PC-3 (cell line): Measurements from ENCODE around the gene DGCR6L. TPM values are rescaled to one million over a fixed set of nuclear protein-coding genes. Genes with fewer than 3 reads are reported as not detected.
"Not testable (repeated sequence)": the region's sequence is repeated elsewhere in the genome, so short reads cannot be mapped to it uniquely, and the experiment has no call there.

Experiments used
- ATAC-seq: fragments of 200-7000 bp; cut with Tn5 transposase; 2 replicates; pipeline ENCODE4 v1.9.1; 2020; ENCODE audit warnings: mild to moderate bottlenecking, moderate library complexity
- BruUV-seq: library from RNA; stranded (reverse); fragments of 400-500 nt; replicated peaks from 2 replicates; lab custom pipeline; 2021; lab: Mats Ljungman, UMichigan
- CTCF ChIA-PET: fragments of 300-600 bp; sonication (Branson Sonifier 250); formaldehyde crosslinking; loops from one replicate; lab custom pipeline; 2022; ENCODE audit warnings: antibody characterized with exemption; lab: Charles Lee
- POLR2A ChIA-PET: fragments of 300-600 bp; sonication (Branson Sonifier 250); formaldehyde crosslinking; loops from one replicate; lab custom pipeline; 2022; ENCODE audit warnings: antibody characterized with exemption; ENCODE audit not compliant: unreplicated experiment; lab: Charles Lee
- DNase-seq: peaks from one replicate; pipeline ENCODE4 v3.0.0-alpha.2; 2015
- H2AFZ ChIP-seq: fragments of 300-600 bp; sonication (generic); 2 replicates; pipeline ENCODE4 v1.6.0; 2016; ENCODE audit warnings: antibody characterized with exemption, low read length
- H3F3A ChIP-seq: fragments of 300-600 bp; sonication (generic); one replicate; pipeline ENCODE4 v1.6.0; 2017; ENCODE audit warnings: antibody characterized with exemption, low read length, control low read depth, mild to moderate bottlenecking; ENCODE audit not compliant: unreplicated experiment
- H3K27ac ChIP-seq: fragments of 300-600 bp; sonication (generic); 2 replicates; pipeline ENCODE4 v1.5.1; 2016; ENCODE audit warnings: mild to moderate bottlenecking, low read length
- H3K27me3 ChIP-seq: fragments of 300-600 bp; sonication (generic); 2 replicates; pipeline ENCODE4 v1.6.1; 2016; ENCODE audit warnings: low read length, mixed read lengths
- H3K36me3 ChIP-seq: fragments of 300-600 bp; sonication (generic); 2 replicates; pipeline ENCODE4 v1.6.1; 2016; ENCODE audit warnings: low read depth, mixed run types, low read length, mixed read lengths
- H3K4me1 ChIP-seq: fragments of 300-600 bp; sonication (generic); 2 replicates; pipeline ENCODE4 v1.5.1; 2016; ENCODE audit warnings: low read length; ENCODE audit not compliant: insufficient read depth
- H3K4me2 ChIP-seq: fragments of 300-600 bp; sonication (generic); 2 replicates; pipeline ENCODE4 v1.6.0; 2016; ENCODE audit warnings: low read length
- H3K4me3 ChIP-seq: fragments of 300-600 bp; sonication (generic); 2 replicates; pipeline ENCODE4 v1.5.1; 2016; ENCODE audit warnings: mild to moderate bottlenecking, low read length, mixed read lengths
- H3K79me2 ChIP-seq: fragments of 300-600 bp; sonication (generic); 2 replicates; pipeline ENCODE4 v1.6.1; 2017; ENCODE audit warnings: low read length, mixed read lengths
- H3K9ac ChIP-seq: fragments of 300-600 bp; sonication (generic); 2 replicates; pipeline ENCODE4 v1.6.0; 2016; ENCODE audit warnings: mild to moderate bottlenecking, low read length
- H3K9me2 ChIP-seq: fragments of 300-600 bp; sonication (generic); replicated peaks from 2 replicates; pipeline ENCODE4 v1.6.1; 2016; ENCODE audit warnings: mixed run types, low read length, mixed read lengths
- H3K9me3 ChIP-seq: fragments of 300-600 bp; sonication (generic); 2 replicates; pipeline ENCODE4 v1.6.1; 2016; ENCODE audit warnings: low read length, mixed read lengths
- H4K20me1 ChIP-seq: fragments of 300-600 bp; sonication (generic); 2 replicates; pipeline ENCODE4 v1.6.1; 2016; ENCODE audit warnings: low read length, mixed read lengths
- CTCF ChIP-seq: fragments of 300-600 bp; sonication (generic); conservative IDR thresholded peaks from 2 replicates; pipeline ENCODE4 v1.5.1; 2017; ENCODE audit warnings: antibody characterized with exemption, low read depth, mild to moderate bottlenecking, low read length
- EZH2 ChIP-seq: fragments of 300-600 bp; sonication (generic); IDR thresholded peaks from one replicate; pipeline ENCODE4 v1.6.1; 2017; ENCODE audit warnings: antibody characterized with exemption, mild to moderate bottlenecking, low read length; ENCODE audit not compliant: unreplicated experiment
- EZH2phosphoT487 ChIP-seq: fragments of 300-600 bp; sonication (generic); IDR thresholded peaks from 2 replicates; pipeline ENCODE4 v1.6.1; 2018; ENCODE audit warnings: mild to moderate bottlenecking, antibody characterized with exemption, low read length, borderline replicate concordance
- intact Hi-C: fragments of 100-400 bp; cut with micrococcal nuclease; formaldehyde crosslinking; loops from 2 replicates; pipeline ENCODE4 v1.9.0; 2023
- total RNA-seq: library from RNA; depleted of rRNA; stranded (reverse); fragments of >200 nt; gene quantifications from 2 replicates; pipeline ENCODE4 v1.2.3, GENCODE V29; 2014

DGCR6L gene
- total RNA-seq, 1 experiment from 2014 or later = 78.1 TPM

- H3K9me3 ChIP-seq, intact Hi-C loops, H3K36me3 ChIP-seq, H3K79me2 ChIP-seq, DNase-seq, H4K20me1 ChIP-seq, H3K9me2 ChIP-seq, BruUV-seq, H3K27ac ChIP-seq, H3K4me2 ChIP-seq, H3K4me3 ChIP-seq, H3K9ac ChIP-seq, H3F3A ChIP-seq, CTCF ChIA-PET, H2AFZ ChIP-seq, ATAC-seq, POLR2A ChIA-PET, H3K27me3 ChIP-seq, H3K4me1 ChIP-seq: not testable (repeated sequence)
Measured at GRCh38 chr22:20355939-20356636, 36.2 kb upstream of the DGCR6L start.

- Histone ChIP-seq H3F3A (no peaks in the 10 kb centered on the region), H3K27me3 (no peaks in the 10 kb centered on the region), H3K79me2 (no peaks in the 10 kb centered on the region), H3K9me3 (no peaks in the 10 kb centered on the region), H3K27ac (no peak overlapping the region), H3K9ac (no peak overlapping the region), H4K20me1 (no peaks in the 10 kb centered on the region), H3K36me3 (no peaks in the 10 kb centered on the region), H3K4me3 (no peak overlapping the region), H2AFZ (no peak overlapping the region), H3K4me1 (no peaks in the 10 kb centered on the region), H3K4me2 (no peak overlapping the region), H3K9me2 (no peaks in the 10 kb centered on the region)
- ChIA-PET POLR2A (no interaction called here), CTCF (no interaction called here)
- DNase-seq (no peak), ATAC-seq (no peak)
- no TSS peak for BruUV-seq
- intact Hi-C loops = no loop called here
- TF ChIP-seq EZH2phosphoT487 (no peak), CTCF (no peak), EZH2 (no peak)
Measured at GRCh38 chr22:20354238-20354975, 34.5 kb upstream of the DGCR6L start.

GRCh38 chr22:20352536-20352935 lies 32.7 kb upstream of the DGCR6L start:
- H3K9me2 ChIP-seq, H2AFZ ChIP-seq, H3K9me3 ChIP-seq, H3F3A ChIP-seq, H3K27me3 ChIP-seq, H3K27ac ChIP-seq, ATAC-seq, H3K36me3 ChIP-seq, H3K4me3 ChIP-seq, POLR2A ChIA-PET, H4K20me1 ChIP-seq, H3K4me1 ChIP-seq, H3K79me2 ChIP-seq, BruUV-seq, H3K4me2 ChIP-seq, H3K9ac ChIP-seq, intact Hi-C loops, CTCF ChIA-PET: not testable (repeated sequence)
- DNase-seq = peak; percentile 14

- H3K9me2 ChIP-seq, DNase-seq, intact Hi-C loops: not testable (repeated sequence)
Measured at GRCh38 chr22:20346553-20346952, 26.7 kb upstream of the DGCR6L start.

GRCh38 chr22:20338291-20338690 lies 18.4 kb upstream of the DGCR6L start:
- H3K79me2 ChIP-seq, POLR2A ChIA-PET, H3K9me2 ChIP-seq, H3K9me3 ChIP-seq, H3K4me3 ChIP-seq, H3K4me1 ChIP-seq, H2AFZ ChIP-seq, H3K27me3 ChIP-seq, CTCF ChIA-PET, H3K36me3 ChIP-seq, H4K20me1 ChIP-seq, H3K9ac ChIP-seq, H3K27ac ChIP-seq, H3K4me2 ChIP-seq, intact Hi-C loops, BruUV-seq, H3F3A ChIP-seq, DNase-seq, ATAC-seq: not testable (repeated sequence)

More at GRCh38 chr22:20346553-20346952, 26.7 kb upstream of the DGCR6L start:
- H3K4me3 ChIP-seq, H3K4me1 ChIP-seq, H4K20me1 ChIP-seq, POLR2A ChIA-PET, CTCF ChIA-PET, H3F3A ChIP-seq, BruUV-seq, H3K9ac ChIP-seq, H3K9me3 ChIP-seq, H2AFZ ChIP-seq, H3K27ac ChIP-seq, H3K4me2 ChIP-seq, ATAC-seq, H3K79me2 ChIP-seq, H3K27me3 ChIP-seq, H3K36me3 ChIP-seq: not testable (repeated sequence)
